Fibroblast of peridontal ligament (primary cell): ENCODE measurements around the gene ARAP3.
"Not testable (repeated sequence)": the region's sequence is repeated elsewhere in the genome, so short reads cannot be mapped to it uniquely, and the experiment has no call there.

Experiments
- DNase-seq: peaks from one replicate; pipeline ENCODE4 v3.0.0-alpha.2; 2010; ENCODE audit errors: extremely low read depth

The ARAP3 gene, protein sequence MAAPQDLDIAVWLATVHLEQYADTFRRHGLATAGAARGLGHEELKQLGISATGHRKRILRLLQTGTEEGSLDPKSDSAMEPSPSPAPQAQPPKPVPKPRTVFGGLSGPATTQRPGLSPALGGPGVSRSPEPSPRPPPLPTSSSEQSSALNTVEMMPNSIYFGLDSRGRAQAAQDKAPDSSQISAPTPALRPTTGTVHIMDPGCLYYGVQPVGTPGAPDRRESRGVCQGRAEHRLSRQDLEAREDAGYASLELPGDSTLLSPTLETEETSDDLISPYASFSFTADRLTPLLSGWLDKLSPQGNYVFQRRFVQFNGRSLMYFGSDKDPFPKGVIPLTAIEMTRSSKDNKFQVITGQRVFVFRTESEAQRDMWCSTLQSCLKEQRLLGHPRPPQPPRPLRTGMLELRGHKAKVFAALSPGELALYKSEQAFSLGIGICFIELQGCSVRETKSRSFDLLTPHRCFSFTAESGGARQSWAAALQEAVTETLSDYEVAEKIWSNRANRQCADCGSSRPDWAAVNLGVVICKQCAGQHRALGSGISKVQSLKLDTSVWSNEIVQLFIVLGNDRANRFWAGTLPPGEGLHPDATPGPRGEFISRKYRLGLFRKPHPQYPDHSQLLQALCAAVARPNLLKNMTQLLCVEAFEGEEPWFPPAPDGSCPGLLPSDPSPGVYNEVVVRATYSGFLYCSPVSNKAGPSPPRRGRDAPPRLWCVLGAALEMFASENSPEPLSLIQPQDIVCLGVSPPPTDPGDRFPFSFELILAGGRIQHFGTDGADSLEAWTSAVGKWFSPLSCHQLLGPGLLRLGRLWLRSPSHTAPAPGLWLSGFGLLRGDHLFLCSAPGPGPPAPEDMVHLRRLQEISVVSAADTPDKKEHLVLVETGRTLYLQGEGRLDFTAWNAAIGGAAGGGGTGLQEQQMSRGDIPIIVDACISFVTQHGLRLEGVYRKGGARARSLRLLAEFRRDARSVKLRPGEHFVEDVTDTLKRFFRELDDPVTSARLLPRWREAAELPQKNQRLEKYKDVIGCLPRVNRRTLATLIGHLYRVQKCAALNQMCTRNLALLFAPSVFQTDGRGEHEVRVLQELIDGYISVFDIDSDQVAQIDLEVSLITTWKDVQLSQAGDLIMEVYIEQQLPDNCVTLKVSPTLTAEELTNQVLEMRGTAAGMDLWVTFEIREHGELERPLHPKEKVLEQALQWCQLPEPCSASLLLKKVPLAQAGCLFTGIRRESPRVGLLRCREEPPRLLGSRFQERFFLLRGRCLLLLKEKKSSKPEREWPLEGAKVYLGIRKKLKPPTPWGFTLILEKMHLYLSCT (N-terminal part only)

DNA sequence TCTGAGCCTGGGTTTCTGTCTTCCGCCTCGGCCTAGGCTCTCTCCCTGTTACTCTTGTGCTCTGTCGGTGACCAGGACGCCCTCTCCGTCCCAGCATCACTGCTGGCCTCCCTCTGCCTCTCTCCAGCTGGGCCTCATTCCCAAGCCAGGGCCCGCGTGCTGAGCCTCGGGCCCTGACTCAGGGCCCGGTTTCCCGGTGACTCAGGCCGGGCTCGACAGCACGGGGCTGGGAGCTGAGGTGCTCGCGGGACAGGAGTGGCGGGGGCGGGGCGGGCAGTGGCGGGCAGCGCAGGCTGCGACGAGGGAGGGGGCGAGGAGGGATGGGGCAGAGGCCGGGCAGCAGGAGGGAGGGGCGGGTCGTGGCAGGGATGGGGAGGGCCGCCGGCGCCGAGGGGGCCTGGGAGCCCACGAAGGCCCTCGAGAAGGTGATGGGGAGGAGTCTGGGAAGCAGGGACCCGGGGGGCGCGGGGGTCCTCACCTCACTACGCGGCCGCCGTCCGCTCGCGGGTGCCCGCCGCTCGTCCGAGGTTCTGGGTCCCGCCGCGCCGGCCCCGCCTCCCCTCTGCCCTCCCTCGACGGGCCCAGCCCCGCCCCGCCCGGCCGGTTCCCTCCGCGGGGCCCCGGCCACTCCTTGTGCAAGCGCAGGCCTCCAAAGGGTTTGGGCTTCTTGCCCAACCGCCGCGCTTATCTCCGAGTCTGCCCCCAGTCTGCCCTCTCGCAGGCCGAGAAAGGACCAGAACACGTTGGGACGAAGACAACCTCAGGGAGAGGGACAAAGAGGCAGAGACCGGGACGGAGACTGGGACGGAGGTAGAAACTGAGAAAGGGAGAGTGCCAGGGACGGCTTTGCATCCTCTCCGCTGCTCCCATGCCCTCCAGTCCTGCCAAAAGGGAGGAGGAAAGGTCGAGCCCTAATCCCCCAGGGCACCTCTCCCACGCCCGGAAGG, at the start of gene ARAP3:
ARAP3 (minus strand) TSS at position 536 of the 947 bp plus-strand sequence. CDS start 1,744 bp downstream, outside the sequence.
- peak; percentile 65 for DNase-seq

DNA sequence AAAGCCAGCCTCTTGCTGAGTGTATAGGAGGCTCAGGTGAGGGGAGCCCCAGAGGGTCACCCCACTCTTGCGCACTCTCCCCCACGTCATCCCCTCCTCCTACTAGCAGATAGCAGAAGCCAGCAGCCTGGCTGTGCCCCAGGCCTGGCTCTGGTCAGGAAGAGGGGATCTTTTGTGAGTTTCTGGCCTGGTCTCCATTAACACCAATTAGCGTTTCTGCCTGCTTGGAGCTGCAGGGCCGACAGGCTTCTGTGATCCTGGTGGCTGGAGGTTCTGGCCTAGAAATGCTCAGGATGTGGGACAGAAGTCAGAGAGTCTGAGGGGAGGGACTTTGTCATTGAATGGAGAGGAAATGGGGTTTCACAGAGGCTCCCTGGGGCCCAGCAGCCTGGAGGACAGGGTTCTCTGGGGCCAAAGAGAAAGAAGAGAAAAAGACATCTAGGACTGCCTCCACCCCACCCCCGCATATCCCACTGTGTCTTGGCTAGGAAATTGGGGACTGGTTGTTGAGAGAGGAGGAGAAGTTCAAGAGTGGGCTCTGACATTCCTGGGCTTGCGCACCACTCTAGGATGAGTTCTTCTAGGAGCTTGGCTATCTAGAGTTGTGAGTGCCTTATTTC, 47.5 kb upstream of the ARAP3 start:
- DNase-seq = no peak

DNA sequence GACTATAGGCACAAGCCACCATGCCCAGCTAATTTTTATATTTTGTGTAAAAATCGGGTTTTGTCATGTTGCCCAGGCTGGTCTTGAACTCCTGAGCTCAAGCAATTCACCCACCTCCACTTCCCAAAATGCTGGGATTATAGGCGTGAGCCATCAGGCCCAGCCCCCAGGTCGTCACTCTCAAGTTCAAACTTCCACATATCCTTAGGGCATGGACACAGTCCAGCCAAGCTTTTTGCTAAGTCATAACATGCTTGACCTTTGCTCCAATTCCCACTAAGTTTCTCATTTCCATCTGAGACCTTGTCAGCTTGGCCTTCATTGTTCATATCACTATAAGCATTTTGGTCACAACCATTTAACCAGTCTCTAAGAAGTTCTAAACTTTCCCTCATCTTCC, 43.9 kb upstream of the ARAP3 start:
- peak; percentile 14 for DNase-seq

DNA sequence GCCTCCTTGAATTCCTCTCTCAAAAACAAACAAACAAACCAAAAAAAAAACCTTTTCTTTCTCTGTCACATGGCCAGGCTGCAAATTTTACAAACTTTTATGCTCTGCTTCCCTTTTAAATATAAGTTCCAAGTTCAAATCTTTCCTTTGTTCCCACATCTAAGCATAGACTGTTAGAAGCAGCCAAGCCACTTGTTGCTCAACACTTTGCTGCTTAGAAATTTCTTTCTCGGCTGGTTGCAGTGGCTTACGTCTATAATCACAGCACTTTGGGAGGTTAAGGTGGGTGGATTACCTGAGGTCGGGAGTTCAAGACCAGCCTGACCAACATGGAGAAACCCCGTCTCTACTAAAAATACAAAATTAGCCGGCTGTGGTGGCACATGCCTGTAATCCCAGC, 43.1 kb upstream of the ARAP3 start:
- DNase-seq = not testable (repeated sequence)

DNA sequence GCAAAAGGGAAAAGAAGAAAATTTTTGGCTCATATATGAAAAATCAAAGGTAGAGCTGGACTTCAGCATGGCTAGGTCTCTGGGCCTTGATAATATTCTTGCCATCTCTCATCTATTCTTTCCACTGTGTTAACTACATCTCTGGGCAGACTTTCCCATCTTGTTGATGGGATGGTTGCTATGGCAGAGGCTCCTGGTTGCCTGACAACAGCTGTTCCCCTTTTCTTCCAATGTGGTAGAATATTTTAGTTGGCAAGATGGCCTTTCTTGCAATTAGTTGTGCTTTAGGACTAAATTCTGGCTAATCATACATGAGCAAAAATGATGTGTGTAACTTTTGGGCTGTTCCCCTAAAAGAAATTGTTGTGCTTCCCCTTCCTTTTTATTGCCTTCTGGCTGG, 40.2 kb upstream of the ARAP3 start:
- DNase-seq = no peak

DNA sequence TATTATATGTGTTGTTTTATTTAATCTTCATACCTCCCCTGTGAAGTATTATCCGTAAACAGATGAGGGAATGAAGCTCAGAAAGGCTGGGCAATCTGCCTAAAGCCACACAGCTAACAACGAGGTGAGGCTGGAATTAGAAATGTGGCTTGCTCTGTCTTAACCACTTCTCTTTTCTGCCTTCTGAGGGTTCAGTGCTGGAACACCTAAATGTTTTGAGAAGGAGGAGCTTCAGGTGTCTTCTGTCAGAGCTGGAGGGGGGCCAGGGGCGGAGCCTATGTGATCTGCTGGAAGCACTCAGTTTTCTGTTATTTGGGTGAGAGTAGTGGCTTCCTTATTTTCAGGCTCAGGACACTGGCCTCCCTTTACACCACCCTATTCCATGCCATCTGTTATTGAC, 35.0 kb upstream of the ARAP3 start:
- DNase-seq = no peak

DNA sequence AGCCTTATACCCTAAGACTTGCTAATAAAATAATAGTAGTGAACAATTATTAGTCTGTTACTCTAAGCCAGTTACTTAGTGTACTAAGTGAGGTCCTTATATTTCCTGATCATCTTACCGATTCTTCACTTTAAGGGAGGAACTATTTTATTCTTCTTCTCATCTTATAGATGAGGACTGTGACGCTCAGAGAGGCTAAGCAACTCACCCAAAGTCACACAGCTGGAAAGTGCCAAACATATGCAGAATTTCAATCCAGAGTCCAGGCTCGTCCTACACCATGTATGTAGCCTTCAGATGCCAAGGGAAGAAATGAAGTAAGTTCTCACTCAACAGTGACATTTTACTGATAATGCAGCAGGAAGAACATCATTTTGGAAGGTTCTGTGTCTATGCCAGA, 34.4 kb upstream of the ARAP3 start:
- DNase-seq = no peak

DNA sequence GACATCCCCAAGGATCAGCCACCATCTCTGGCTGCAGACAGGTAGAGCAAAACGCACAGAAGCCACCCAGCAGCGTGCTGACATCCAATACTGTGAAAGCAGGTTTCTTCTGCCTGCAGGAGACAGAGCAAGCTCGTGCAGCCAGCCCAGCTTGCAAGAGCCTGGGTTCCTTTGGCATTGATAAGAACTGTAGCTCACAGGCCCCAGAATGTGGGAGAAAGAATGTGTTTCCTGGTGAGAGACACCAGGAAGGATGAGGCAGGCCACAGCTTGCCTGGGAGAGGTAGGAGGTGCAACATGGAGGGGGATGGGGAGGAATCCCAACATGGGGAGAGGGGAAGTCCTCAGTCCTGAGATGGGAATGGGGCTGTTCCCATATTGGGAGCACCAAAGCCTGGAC, 34.0 kb upstream of the ARAP3 start:
- no peak for DNase-seq

DNA sequence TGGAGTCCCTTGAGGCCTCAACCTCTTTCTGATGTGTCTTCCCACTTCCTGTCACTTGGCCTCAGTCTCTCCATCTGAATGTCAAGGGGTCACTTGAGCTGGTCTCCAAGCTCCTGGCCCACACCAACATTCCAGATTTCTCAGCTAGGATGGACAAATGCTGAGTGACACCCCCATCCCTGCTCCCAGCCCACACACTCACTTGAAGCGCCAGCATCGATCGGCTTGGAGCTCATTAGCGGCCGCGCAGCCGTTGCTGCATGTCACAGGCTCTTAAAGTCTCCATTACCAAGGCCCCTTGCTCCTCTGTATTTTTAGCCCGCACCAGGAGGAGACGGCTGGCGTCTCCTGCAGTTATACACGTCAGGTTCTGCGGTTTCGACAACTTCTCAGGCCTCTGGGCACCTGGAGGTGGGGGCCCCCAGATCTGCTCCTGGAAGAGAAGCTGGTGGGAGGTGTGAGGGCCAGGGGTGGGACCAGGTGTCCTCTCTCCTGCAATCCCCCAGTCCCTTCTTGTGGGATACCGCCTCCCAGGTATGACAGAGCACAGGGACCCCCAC, 33.4 kb upstream of the ARAP3 start:
- no peak for DNase-seq

DNA sequence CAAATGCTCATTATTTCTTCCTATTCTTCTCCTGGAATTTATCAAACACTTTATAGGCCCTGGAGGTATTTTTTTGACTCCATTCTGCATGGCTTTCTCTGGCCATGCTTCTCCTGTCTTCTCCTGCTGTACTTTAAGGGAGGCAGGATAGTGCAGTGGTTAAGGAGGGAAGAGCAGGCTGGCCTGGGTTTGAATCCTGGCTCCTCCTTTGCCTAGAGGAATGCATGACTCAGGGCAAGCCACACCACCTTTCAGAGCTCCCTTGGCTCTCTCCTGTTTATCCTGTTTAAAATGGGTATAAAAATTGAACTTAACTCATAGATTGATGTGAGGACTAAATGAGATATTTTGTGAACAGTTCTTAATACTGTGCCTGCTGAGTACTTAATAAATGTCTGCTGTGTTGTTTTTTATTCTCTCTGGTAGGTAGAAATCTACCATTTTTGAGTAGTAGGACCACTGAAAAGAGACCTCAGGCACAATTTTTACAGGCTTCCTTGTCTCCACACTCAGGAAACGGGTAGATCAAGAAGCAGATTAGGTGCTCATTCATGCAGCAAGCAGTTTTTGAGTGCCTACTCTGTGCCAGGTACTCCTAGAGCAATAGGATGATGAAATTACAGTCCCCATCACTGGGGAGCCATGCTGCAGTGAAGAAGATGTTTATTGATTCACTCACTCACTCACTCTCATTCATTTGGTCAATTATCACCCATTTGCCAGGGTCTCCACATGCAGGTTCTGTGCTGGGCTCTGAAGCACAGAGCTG, 32.7 kb upstream of the ARAP3 start:
- no peak for DNase-seq

DNA sequence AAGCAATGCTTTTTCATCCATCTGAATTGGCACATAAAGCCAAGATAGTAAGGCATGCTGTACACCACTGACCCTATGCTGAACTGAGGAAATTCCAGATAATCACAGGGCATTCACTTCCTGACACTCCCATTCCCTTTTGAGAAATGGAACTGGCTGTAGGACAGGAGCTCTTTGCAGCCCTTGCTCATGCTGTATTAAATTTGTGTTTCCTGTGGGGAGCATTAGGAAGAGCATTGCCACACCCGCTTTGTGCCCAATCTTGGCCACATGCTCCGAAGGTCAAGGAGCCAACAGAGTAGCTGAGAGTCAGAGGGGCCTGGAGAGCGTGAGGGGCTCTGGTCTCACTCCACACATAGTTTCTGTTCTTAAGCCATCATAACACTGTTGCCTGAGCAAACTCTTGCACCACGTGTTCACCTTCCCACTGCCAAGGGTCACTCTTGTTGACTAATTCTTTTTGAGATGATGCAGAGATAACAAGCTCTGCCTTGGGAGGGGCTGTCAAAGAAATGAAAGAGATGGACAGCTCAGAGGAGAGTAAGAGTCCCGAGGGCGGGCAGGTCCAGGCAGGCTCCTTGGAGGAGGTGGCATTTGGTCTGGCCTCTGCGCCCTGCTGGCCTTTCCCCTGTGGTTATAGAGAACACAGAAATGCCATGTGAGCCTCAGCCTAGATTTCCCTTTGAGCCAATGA, 31.7 kb upstream of the ARAP3 start:
- DNase-seq = no peak

DNA sequence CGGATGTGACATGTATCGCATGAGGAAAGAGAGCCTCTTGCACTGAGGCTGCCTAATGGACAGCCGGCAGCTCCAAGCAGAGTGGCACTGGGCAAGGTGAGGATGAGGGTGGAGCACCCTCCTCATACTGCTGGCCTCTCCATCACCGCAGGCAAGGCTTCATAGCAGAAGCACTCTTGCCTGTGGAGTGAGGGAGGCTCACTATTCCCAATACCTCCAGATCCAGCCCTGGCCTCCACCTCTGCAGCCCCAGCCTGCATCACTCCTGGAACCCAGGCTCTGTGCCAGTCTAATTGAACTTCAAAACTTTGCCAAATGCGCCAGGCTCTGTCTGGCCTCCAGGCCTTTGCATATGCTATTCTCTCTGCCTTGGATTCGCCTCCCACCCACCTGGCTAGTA, 29.7 kb upstream of the ARAP3 start:
- DNase-seq = no peak

DNA sequence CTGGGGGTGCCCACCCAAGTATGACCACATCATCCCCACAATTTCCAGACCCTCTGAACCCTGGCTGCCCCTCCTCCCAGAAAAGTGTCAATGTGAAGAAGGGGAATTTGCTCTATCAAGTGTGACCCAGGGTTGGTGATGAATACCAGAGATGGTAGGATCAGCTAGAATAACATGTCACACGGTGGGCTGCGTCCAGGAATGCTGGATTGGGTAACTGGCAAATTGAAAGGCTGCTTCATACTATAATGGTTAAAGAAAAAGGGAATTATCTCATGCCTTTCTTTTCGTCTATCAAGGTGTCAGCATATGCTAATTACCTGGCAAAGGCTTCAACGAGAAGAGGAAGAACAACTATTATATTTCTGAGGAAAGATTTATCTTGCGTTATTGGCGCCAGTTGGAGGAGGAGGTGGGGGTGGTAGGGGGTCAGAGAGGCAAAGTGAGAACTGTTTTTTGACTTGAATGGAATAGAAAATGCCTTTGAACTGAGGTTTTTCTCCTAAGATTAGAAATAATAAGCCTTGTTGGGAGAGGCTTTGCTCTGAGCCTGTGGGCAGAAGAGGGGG, 27.8 kb upstream of the ARAP3 start:
- DNase-seq = no peak

DNA sequence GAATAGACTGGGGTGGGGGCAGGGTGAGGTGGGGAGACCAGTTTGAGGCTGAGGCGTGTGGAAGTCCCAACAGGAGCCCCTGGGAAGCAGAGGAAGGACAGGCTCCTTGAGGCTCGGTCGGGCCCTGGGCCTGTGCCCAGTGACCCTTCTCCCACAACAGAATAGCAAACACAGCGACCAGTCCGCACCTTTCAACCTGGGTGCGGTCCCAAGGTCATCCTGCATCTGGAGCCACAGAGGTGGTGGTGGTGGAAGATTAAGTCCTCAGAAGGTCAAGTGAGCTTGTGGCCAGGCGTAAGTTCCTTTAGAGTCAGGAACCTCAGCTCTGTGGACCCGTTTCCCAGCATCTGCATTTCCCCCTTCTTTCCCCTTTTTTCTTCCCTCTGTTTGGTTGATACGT, 26.0 kb upstream of the ARAP3 start:
- no peak for DNase-seq

DNA sequence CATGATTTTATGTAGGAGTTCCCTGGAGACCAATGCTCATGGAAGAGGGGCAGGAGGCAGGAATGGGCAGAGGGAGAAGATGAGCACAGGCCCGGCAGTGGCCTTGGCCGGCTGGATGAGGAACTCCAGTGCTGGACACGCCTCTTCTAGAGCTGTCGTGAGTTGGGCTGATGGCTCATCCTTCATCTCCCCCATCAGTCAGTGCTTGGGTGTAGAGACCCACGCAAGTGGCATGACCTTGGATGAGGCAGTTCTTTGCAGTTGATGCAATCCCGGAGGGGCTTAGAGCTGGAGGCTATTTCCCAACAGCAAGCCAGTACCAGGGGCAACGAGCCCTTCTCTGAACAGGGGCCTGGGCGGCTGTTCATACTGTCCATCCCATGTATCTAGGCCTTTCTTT, 25.5 kb upstream of the ARAP3 start:
- no peak for DNase-seq

DNA sequence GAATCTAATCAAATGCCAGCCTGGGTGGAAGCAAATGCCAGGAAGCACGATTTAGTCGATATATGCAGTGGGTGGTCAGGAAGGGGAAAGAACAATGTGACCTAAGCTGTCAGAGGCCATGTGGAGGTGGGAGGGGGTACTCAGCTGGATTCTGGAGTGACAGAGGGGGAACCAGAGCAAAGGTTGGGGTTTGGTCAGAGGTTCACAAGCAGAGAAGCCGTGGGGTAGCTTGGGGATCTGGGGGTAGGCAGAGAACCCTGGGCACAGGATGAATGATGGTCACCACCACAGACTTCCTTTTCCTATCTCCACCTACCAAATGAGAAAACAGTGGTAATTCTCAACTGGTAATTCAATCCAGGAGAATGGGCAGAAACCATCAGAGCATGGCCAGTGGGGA, 24.1 kb upstream of the ARAP3 start:
- no peak for DNase-seq

DNA sequence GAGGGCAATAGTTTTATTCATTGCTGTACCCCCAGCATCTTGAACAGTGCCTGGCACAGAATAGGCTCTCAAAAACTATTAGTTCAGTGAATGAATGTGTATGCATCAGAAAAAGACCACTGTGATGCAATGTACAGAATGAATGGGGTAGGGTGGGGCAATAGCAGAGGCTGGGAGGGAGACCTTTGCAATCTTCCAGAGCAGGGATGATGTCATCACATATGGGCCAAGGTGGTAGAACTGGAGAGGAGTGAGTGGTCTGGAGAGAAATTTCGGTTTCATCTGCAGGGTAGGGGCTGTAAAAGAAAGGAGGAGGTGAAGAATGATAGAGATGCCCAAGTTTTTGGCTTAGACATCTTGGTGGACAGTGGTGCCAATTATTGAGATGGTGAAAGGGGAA, 23.4 kb upstream of the ARAP3 start:
- no peak for DNase-seq

DNA sequence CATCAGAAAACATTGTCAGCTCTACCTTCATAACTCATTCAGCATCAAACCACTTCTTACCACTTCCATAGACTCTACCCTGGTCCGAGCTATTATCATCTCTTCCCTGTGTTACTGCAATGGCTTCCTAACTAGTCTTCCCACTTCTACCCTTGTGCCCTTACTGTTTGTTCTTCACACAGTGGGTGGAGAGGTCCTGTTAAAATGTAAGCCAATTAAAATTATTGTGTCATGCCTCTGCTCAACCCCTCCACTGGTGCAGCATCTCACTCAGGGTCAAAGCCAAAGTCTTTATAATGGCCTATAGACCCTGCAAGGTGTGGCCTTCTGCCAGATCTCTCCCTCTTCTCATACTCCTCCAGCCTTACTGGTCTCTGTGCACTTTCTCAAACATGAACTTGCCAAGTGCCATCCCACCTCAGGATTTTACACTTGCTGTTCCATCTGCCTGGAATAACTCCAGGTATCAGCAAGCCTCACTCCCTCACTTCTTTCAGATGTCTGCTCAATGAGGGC, 22.8 kb upstream of the ARAP3 start:
- DNase-seq = no peak
